ENCODE results near the gene PEPD.

Gene PEPD

DNA sequence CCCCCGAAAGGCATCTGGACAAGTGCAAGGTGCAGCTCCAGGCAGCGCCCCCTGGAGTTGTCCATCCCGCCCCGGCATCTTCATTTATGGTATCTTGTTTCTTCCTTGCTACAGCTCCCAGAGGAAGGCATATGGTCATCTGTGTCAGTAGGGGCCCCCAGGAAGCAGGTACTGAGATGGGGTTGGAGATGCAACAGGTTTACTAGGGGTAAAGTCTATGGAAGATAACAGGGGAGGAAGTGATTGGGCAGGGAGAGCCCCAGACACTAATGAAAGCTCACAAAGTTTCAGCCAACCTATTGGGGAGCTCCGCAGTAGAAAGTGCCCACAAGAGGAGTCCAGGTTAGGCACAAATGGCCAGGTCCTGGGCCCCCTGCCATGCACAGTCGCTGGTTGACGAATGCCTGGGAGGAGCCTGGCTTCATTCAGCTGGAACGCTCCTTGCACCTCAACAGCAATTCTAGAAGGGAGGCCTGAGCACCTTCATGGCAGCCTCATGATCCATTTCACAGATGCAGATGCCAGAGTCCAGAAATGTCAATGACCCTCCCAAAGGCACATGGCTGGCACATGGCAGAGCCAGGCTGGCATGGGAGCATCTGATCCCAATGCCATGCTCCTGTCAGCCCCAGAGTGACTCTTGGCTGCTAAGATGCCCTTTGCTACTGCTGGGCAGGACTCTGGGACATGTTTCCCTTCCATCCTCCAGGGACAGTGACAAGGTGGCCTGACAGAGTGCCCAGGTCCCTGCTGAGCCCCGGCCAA, 23.8 kb upstream of the PEPD start:
- no peak for DNase-seq

DNA sequence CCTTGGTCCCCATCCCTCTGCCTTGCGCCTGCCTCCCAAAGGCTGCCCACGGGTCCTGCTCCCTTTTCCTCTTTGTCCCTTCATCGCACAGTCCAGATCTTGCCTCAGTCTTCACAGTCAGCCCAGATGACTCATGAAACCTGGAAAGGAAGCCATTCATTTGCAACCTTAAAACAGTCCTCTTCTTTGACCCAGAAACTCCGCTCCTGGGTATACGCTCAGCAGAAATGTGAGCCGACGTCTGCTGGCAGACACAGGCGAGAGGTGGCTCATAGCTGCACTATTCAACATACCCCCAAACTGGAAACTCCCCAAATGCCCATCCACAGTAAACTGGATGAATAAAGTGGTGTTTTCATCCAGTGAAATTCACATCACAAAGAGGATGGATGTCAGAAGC, 13.6 kb upstream of the PEPD start:
- DNase-seq = no peak

DNA sequence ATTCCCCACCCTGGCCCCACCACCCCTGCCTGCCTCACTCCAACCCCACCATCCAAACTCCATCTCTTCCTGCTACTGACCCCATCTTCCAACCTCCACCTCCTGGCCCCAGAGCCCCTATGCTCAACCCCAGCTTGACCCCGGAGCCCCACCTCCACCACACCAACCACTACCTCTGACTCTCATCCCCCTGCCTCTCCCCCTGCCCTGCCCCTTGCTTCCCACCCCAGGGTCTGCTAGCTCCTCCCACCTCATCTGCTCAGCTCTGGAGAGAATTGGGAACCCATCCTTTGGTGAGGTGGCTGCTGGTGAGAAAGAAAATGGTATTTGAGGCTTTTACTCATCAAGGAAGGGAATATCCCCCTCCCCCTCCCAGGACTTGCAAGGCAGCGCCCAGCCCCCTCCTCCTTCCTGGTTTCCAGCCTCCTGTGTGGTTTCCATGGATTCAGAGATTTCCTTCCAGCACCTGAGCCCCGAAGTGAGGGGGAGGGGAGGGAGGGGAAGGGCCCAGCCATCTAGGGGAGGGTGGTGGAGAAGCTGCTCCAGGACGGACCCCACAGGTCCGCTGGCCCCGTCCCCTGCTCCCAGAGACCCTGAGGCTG, 11.4 kb upstream of the PEPD start:
- no peak for DNase-seq

DNA sequence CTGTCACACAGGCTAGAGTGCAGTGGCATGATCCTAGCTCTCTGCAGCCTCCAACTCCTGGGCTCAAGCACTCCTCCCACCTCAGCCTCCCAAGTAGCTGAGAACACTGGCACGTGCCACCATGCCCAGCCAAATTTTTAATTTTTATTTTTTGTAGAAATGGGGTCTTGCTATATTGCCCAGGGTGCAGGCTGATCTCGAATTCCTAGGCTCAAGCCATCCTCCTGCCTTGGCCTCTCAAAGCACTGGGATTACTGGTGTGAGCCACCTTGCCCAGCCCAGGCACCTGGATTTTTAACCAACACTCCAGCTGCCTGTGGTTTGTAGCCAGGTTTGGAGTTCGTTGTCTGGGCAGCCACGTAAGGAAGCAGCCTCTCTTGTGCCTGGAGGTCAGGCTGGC, 9.3 kb upstream of the PEPD start:
- no peak for DNase-seq

DNA sequence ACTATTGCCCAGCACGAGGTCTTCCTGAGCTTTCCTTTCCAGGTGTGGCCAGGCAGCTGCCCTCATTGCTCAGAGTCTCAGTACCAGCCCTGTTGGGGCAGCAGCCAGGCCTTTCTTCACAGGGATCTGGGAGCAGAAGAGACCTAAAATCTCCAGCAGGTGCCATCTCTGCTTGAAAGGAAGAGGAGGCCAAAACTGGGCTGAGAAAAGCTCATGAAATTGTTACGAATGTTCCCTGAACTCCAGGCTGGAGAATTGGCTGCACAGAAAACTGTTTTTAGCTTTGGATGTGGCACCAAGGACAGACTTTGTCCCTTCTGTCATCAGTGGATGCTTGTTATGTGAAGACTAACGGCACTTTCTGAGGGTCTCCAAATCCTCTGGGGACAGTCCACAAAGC, 8.7 kb upstream of the PEPD start:
- DNase-seq = no peak

DNA sequence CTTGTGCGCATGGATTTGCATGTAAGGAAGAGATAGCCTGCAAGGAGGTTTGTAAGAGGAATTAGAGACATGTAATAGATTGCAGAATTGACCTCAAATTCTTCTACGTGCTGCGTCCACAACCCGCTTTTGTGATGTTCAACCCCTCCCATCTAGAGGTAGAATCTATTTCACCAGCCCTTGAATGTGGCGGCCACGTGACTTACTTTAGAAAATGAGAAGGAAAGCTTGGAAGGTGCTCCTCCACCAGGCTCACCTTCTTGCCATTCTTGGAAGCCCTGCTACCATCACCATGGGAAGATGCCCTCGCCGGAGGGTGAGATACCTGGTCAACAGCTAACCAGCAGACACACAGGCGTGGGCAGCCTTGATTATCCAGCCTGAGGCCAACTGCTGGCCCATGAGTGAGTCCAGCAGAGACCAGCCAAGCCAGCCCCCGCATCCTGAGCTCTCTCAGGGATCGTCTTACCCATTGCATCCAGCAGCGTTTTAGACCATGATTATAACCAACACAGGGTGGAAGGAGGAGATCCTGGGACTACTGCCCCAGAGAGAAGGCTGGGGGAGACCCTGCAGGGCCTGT, 7.6 kb upstream of the PEPD start:
- no peak for DNase-seq

DNA sequence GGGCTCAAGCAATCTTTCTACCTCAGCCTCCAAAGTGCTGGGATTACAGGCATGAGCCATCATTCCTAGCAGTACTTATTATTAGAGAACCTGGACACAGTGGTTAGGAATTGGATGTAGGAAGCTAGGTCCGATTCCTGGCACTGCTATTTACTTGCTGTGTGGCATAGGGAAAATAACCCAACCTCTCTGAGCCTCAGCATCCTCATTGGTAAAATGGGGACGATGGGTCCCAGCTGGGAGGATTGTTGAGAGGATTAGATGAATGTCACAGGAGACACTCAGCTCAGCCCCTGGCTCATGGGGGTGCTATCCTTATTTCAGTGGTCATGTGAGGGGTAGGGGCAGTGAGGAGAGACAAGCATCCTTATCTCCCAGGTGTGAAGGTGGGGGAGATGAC, 6.8 kb upstream of the PEPD start:
- no peak for DNase-seq

DNA sequence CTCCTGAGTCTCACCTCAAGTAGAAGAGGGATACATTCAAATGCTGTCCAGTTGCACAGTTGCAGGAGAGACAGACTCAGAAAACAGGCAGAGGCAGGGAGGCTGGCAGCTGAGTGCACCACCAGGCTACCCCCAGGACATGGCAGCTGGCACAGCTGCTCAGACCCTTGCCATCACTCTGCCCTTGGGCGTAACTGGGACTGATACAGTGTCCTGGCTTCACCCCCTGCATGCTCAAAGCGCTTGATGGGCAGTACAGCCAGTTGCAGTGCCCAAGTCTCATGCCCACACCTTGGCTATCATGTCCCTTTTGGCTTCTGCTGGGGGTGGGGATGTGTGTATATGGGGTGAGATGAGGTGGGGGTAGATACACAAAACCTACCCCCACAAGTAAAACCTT, 5.5 kb upstream of the PEPD start:
- DNase-seq = no peak

DNA sequence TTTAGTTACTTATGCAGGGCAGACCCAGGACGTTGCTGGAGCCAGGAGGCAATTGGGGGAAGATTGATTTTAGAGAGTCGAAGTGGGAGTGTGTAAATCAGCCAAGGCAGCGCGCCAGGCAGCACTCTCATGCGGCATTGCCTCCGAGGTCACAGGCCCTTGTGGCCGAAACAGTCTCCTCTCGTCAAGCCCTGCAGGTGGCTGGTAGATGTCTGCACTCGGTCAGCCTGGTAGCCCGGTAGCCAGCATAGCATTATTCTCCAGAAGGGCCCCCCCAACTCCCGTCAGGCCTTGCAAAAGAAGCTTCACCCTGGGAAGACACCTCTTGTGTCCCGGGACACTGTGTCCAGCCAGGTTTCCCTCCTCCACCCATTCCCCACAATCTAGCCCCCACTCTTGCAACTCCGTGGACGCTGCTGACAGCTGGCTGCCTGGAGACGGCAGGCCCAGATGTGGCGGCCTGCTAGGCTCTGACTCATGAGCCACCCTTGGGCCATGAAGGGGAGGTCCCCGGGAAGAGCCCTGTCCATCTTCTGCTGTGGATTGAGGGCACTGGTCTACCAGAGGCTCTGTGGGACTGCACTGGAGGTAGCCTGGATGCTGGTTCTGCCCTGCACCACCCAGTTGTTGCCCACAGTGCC, 2.6 kb upstream of the PEPD start:
- DNase-seq = no peak

DNA sequence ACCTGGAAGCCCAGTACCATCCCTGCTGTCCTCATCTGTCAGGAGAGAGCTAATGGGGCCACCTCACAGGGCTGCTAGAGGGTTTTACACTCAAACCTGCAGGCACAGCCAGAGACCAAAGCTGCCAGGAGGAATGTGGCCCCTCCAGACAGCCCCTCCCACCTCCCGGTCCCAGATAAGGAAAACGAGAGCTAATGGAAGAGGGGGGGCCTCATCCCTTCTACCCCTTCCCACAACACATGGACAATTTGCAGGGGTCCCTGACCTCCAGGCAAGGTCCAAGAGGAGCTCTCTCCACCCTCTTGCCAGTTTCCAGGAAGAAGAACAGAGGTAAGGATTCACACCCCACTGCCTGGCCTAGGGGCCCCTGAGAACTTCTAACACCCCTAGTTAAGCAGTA, 1.6 kb upstream of the PEPD start:
- DNase-seq = no peak

DNA sequence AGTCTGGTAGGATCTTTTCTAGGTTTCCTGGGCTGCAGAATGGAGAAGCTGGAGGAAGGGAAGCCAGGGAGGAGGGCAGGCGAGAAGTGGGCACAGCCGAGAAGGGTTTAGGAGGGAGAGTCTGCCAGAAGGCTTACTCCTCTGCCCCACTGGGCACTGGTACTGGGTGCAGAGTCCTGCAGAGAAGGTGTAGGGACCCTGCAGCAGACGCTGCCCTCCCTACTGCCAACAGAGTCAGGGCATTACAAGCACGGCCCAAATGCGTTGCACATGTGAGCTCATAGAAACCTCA, 726 bp upstream of the PEPD start:
- no peak for DNase-seq

DNA sequence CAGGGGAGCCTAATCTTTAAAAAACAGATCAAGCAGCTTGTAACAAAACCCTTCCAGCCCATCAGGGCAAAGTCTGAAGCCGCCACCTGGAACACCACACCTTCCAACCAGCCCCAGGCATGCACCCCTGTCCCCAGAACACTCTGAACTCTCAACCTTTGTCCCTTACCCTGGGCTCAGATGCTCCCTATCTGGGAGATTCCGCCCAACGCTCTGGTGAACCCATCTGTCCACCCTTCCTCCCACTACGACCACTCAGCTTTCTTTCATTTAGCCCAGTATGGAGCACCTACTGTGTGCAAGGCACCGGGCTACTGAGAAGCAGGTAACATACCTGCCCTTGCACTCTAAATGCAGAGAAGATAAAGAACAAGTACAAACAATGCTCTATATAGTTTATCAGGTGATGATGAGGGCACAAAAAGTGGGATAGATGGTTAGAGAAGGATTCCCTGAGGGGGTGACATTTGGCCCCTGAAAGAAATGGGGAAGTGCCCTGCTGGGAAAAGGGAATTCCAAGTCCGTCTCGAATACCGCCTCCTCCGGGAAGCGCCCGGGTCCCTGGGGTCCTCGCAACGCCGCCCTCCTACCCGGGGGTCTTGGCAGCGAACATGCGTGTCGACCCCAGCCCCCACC, 629 bp downstream of the PEPD start:
- peak; percentile 43 for DNase-seq

DNA sequence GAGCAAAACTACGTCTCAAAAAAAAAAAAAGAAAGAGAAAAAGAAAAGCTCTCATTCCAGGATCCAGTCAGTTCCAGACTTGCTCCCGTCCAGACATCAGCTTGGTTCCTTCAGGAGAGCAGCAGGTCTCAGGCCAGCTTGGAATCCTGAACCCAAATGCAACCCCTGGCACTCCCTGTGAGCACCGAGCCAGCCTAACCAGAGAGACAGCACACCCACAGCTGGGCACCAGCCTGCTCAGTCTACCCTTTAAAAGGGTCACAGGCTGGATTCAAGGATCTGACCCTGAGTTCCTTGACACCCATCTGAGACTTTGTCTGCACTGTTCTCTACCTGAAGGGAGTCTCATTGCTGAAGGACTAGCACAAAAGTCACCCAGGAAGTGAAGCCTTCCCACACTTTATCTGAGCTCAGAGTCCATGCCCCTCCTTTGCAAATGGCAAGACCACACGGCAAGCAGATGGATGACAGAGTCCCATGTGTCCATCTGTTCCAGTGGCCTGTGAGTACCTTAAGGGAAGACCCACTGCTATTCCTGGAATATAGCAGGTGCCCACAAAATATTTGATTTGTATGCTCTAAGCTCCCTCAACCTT, 1.4 kb downstream of the PEPD start:
- no peak for DNase-seq

DNA sequence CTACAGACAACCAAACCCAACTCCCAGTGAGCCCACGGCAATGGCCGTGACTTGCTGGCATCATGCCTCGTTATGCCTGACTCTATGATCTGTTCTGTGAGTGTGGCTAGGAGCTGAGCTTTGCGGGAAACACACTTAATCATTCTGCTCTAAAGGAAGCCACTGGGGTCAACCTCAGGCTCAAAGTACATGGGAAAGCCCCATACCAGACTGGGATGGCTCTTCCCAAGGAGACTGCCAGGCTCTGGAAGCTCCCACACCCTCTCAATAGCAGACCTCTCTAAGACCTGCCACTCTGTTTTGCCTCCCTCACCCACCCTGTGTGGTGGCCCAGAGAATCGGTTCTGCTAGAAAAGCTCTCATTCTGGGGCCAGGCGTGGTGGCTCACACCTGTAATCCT, 2.2 kb downstream of the PEPD start:
- no peak for DNase-seq

DNA sequence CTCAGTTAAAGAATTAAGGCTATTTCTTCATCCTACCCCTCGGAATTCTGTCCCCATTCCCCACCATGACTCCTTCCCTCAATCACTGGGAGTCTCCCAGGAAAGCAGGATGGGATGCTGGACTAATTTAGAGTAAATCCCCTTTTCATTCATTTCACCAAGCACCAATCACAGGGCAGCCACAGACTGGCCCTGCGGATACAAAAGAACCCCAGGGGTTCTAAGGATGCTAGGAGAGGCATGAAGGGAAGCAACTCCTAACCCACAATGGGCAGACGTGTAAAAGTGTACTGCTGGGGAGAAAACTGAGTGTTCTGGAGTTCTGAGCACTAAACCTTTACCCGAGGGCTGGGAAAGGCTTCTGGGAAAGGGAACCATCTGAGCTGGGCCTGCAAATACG, 3.0 kb downstream of the PEPD start:
- no peak for DNase-seq

DNA sequence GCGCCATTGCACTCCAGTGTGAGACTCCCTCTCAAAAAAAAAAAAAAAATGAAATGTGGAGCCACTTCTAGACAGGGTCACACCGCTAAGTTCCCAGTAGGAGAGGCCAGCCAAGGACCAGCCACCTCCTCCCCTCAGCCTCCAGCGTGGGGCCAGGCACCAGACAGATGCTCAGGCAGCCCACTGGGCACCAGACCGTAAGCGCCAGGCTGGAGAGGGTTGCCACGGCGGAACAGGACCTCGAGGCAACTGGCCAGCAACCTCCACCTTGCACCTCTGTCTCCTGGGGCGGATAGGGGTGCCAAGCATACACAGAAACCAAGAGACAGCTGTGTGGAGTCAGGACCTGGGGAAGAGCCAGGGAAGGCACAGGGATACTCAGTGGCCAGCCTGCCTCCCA, 3.7 kb downstream of the PEPD start:
- no peak for DNase-seq

DNA sequence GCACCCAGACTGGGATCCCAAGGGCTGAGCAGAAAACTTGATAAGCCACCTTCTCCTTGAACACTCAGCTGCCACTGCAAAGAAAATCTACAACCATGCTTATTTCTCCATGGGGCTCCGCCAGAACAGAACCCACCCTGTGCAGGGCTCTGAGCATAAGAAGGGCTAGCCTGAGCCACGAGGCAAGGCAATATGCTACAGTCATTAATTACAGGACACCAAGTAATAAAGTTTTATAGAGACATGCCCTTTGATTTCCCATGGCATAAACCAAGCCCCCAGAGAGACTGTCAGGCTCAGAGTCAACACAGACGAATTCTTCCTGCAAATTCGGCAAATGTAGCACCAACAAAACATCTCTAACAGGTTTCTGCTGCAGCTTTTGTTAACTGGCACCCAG, 5.7 kb downstream of the PEPD start:
- no peak for DNase-seq

DNA sequence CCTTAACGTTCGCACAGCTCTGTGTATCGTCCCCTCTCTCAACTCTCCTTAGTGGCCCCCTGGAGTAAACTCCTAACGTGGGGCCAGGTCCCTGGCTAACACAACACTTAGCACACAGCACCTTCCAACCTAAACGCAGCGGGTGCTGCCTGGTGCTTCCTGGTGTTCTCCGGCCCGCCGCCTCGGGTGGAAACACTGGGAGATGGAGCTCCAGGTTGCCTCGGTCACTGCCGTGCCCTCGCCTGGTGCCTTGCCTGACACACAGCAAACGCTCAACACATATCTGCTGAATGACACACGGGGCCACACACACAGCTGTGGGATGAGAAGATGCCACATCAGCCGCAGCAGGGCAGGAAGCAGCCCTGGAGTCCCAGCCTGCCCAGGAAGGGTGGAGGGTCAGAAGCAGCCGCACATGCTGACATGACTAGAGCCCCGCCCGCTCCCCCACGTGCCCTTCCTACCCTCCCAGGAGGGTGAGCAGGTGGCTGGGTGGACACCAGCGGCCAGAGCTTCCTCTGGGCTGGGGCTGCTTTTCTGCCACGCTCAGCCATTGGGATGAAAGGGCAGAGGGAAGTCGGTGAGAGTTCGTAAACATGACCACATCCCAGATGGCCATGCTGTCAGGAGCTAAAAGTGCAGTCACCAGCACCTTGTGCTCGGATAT, 6.6 kb downstream of the PEPD start:
- DNase-seq = no peak

DNA sequence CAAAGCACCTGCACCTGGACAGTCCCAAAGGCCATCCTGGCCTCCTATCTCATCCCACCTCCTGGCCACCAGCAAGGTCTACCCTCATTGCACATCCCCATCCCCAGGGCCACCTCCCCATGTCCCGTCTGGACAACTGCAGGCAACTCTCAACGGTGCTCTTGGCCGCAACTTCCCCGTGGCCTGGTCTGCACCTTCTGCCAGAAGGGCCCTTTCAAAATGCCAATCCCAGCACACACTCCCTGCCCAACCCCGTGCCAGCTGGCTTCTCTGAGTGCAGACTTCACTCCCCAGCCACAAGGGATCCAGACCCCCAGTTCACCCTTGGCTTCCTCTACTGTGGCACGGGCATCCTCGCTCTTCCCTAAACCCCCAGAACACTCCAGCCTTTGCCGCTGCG, 8.2 kb downstream of the PEPD start:
- DNase-seq = no peak

DNA sequence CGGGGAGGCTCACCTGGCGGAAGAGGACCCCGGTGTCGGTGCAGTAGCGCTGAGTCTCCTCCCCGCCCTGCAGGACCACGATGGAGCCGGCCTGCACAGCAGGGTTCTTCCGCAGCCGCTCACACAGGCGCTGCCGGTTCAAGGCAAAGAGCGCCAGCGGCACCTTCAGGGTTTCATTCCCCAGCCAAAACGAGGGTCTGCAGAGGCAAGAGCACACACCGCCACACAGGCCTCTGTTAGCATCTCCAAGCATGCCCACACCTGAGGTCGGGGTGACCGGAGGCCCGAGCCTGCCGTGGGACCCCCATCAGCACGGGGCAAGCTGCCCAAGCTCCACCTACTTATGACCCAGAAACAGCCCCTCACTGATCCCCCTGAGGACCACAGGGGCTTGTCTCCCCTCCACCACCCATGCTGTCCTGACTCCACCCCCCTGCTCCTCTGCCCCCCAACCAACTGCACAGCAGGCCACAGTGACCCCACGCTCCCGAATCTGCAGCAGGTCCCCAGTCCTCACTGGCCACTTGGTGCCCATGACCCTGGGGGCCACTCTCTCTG, 8.9 kb downstream of the PEPD start:
- no peak for DNase-seq

DNA sequence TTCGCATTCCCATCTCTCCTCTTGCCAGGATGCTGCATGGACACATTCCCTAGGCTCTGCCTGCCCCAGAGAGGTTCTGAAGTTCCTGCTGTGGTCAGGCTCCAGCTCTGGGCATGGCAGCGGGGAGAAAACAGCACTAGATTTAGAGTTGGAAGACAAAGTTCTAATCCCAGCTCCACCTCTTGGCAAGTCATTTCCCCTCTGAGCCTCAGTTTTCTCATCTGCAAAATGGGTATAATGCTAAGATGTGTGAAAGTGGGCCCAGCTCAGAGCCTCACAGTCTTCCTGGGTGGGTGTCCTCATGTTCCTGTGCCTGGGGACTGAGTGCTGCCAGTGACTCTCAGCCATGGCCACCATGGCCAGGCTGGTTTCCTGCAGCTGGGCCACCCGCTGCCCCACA, 9.6 kb downstream of the PEPD start:
- DNase-seq = no peak

DNA sequence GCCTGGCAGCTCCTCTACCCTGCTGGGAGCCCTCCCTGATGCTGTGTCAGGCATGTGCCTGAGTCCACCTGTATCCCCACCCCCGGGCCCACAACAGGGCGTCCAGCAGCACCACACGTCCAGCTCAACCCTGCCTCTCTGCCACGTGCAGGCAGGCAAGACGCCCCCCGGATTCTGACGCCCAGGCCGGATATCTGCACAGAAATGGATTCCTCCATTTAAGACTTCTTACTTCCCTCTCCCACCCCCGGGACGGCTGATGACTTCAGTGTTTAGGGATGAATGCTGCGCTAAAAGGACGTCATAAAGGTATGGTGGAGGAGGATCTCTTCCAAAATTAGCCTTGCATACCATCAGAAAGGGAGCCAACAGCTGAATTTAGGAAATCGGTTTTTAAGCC, 10.2 kb downstream of the PEPD start:
- no peak for DNase-seq

All from DMS53 (cell line).